ENCODE results near the gene ENTHD1.

ENTHD1 gene

DNA sequence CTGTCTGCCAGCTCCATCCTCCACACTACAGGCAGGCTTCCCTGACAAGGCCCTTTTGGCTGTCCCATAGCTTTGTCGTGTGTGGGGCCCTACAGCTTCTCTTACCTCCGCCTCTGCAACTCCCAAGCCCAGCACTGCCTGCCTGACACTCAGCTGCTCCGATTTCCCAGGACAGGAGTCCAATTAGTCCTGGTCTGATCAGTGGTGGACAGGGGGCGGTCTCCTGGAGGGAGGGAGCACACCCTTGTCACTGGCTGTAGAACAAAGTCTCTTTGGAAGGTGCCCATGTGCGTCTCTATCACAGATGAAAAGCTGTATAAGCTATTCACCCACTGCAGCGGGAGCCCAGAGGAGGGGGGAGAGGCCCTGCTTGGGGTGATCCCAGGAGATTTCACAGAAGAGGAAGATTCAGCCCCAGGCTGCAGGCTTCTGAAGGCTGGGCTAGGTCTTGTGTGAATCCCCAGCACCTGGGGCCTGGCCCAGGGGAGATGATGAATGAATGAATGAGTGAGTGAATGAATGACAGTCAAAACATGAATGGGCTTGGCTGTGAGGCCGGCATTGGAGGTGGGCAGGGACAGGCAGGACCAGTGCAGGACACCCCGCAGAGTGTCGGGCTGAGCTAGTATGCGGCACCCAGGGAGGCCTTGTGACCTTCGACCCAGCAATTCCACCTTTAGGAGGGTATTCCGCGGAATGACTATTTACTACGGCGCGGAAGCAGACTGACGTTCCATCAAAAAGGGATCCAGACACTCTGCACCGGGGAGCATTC is 180.6 kb downstream of the ENTHD1 start:
- DNase-seq (ENCODE audit: low read depth), result no peak

- no peak for DNase-seq (ENCODE audit: low read depth)
These were observed 181.5 kb downstream of the ENTHD1 start for GRCh38 chr22:39712081-39712480.

- no peak for DNase-seq (ENCODE audit: low read depth)
These were observed 183.0 kb downstream of the ENTHD1 start for GRCh38 chr22:39710380-39711150.

DNA sequence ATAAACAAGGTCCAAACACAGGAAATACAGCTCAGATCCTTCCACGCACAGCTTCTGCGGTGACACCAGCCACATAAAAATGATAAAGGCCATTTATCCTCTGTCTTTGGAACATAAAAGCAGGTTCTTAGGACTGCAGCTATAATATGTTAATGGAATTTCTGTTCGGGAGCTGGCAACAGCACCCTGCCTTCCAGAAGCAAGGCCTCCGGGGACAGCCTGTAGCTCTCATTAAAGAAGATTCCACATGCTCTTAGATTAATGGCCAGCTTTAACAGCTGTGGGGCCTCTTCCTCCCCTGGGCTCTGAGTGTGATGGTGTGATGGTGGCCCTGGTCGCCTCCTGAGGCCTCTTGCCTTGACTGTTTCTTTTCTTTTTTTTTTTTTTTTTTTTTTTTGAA is 185.7 kb downstream of the ENTHD1 start:
- DNase-seq (ENCODE audit: low read depth), result no peak

DNA sequence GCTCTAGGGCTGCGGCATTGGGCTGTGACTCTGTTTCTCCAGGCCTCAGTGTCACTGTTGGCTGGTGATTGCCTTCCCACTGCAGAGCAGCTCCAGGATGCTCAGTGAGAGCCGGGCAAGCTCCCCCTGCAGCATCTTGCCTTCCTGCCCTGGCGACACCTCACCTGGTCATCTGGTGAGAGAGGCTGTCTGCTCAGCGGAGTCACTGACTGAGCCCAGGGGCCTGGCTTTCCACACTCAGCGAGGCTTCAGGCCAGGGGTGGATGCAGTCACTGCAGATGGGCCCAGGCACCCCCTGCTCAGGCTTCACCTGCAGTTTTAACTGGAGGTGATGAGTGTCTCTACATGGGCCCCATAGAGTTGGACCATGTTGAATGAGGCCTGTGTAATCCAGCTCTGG is 186.2 kb downstream of the ENTHD1 start:
- DNase-seq (ENCODE audit: low read depth), result no peak

DNA sequence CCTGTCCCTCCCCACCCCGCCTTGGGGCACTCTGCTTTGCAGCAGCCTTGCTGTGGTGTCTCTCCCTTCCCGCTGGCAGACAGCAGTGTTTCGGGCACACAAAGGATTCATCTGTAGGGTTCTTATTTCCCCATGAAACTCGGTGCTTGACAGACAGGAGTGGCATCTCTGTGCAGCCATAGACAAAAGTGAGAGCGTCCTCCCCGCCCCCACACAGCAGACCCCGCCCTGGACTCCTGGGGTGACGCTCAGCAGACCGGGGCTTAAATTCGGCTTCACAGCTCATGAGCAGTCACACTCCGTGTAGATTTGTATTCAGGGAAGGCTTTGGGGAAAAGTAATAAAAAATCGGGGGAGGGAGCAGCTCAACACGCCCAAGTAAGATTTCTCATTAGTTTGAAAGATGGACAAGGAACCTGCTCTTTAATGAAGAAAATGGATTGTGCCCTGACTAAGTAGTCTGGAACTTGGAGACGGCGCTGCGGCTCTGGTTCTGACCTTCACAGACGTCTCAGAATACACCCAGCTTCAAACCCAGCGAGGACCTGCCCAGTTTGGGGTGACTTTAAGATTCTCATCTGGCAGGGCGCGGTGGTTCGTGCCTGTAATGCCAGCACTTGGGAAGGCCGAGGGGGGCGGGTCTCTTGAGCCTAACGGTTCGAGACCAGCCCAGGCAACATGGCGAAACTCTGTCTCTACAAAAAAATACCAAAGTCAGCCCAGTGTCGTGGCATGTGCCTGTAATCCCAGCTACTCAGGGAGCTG is 187.0 kb downstream of the ENTHD1 start:
- no peak for DNase-seq (ENCODE audit: low read depth)

DNA sequence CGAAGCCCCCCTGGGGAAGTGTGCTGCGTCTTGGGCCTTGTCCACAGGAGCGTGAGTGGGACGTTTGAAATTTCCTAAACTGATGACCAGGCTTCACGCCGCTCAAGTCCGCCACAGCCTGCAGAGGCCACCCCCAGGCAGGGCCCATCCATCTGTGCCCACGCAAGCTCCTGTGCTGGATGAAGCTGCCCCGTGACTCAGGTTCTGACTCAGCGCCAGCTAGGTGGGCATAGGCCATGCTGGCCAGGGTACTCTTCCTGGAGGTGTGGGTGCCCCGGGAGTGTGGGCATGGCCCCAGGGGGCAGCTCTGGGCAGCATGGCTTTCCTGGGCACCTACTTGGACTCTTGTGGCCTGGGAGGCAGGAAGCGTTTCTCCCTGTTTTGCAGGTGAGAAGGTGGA is 188.2 kb downstream of the ENTHD1 start:
- no peak for DNase-seq (ENCODE audit: low read depth)

GRCh38 chr22:39703928-39704639 is 189.5 kb downstream of the ENTHD1 start:
- no peak for DNase-seq (ENCODE audit: low read depth)

DNA sequence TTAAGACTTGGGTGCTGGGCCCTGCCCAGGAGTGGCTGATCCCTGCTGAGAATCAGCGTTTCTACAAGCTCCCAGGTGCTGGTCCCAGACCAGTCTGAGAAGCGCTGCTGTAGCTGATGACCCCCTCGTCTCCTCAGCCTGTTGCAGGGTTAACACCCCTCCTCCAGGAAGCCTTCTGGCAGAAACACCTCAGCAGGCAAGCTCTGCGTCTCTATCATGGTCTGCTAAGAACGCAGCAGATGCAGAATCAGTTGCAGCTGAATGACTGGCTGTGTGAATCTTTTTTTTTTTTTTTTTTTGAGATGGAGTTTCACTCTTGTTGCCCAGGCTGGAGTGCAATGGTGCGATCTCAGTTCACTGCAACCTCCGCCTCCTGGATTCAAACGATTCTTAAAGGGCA is 190.5 kb downstream of the ENTHD1 start:
- no peak for DNase-seq (ENCODE audit: low read depth)

DNA sequence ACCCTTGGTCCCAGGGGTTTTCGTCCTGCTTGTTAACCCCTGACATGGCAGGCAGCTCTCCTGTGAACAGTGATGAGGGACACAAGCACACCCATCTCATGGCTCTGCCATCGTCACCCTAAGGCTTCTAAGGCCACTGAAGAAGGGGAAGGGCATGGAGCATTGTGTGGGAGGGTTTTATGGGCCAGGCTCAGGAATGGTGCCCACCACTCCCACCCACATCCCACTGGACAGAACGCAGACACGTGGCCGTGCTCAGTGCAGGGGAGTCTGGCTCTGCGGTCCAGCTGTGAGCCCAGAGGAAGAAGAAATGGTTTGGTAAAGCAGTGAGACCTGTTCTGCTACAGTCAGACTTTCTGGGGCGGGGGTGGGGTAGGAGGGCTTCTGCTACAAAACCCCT is 193.0 kb downstream of the ENTHD1 start:
- DNase-seq (ENCODE audit: low read depth), result no peak

- no peak for DNase-seq (ENCODE audit: low read depth)
These were observed 193.8 kb downstream of the ENTHD1 start for GRCh38 chr22:39699631-39700360.

DNA sequence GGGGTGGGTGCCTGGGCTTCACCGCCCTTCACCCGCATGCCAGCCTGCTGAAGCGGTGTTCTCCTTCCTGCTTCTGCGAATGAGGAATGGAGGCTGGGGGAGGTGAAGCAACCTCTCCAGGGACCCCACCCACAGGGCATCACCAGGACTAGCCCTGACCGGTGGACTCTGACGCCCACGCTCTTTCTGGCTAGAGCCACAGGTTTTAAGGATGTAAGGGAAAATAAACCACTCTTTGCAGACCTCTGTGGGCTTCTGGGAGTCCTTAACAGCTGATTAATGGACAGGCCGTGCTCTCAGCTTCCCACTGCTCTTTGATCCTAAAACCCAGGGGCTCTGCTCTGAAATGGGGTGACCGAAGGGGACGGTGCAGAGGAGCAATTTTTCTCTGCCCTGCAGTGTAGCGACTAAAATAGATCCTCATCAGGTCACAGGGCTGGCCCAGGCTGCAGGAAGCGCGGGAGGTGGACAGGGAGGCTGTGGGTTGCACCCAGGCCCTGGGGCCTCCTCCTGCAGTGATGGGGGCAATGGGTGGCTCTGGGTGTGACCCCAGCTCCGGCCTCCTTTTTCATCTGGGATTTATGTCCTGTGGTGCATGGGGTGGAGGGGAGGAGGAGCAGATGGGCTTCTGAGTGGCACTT is 195.7 kb downstream of the ENTHD1 start:
- DNase-seq (ENCODE audit: low read depth), result no peak

DNA sequence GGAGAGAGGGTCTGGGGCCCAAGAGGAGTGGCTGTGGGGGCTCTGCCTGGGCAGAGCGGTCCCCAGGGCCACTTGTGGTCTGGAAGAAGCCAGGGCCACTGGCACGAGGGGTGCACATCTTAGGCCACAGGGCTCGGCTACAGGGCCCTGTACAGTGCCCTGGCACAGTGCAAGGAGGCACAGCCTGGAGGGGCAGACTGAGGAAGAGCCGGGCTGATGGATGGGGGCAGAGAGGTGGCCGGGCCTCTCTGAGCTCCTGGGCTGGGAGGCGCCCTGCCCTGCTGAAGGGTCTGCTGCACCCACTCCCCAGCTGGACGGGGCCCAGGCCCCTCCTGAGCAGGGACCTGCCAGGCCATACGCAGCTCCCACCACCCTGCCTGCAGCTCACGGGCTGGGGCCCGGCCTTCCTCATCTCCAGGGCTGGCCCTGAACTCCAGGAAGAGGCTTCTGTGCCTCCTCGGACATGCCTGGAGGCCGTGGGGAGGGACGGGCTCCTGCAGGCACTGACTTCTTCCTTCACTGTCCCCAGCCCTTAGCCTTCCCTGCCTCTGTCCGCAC is 199.5 kb downstream of the ENTHD1 start:
- DNase-seq (ENCODE audit: low read depth), result no peak

Measured in HS-27A (cell line).